Measurements from ENCODE around the gene SAMD1. TPM values are rescaled to one million over a fixed set of nuclear protein-coding genes. Genes with fewer than 3 reads are reported as not detected.

The SAMD1 gene
- total RNA-seq, result 21.3 and 23.1 TPM in 2 replicates

DNA sequence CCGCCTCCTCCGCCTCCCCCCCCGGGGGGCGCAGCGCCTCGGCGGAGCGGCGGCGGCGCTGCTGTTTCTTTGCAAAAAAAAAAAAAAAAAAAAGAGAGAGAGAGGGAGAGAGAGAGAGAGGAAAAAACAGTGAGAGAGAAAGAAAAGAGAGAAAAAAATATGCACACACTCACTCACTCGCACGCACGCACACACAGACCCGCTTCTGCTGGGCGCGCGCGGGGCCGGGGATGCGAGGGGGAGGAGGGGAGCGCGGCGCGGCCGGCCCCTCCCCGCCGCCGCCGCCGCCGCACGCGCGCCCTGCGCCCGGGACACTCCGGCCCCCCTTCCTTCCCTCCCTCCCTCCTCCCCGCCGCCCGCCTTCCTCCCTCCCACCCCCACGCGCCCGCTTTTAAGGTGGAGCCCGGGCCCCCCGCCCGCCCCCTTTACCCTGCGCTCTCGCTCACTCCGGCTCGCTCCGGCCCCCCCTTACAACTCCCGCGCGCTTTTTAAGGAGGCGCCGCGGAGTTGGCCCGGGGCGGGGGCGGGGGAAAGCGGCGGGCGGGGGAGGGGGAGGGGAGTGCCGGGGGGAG is at the start of gene SAMD1:
TSS of gene SAMD1 (minus strand) at position 243 of the 572 bp plus-strand sequence.
- no peak for DNase-seq (ENCODE audit: low read depth, low spot score)

DNA sequence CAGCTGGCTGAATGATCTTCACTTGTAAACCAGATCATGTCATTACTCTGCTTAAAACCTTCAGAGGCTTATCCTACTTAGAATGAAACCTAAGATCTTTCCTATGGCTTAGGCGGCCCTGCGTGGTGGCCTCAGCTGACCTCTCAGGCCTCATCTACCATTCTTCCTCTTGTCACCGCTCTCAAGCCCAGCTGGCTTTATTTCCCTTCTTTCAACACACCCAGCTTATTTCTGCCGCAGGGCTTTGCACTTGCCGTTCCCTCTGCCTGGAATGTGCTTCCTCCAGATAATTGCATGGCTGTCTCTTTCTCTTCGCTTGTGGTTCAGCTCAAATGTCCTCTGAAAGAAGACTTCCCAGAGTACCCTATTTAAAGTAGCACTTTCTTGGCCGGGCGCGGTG is 49.4 kb upstream of the SAMD1 start:
- no peak for DNase-seq (ENCODE audit: low read depth, low spot score)

DNA sequence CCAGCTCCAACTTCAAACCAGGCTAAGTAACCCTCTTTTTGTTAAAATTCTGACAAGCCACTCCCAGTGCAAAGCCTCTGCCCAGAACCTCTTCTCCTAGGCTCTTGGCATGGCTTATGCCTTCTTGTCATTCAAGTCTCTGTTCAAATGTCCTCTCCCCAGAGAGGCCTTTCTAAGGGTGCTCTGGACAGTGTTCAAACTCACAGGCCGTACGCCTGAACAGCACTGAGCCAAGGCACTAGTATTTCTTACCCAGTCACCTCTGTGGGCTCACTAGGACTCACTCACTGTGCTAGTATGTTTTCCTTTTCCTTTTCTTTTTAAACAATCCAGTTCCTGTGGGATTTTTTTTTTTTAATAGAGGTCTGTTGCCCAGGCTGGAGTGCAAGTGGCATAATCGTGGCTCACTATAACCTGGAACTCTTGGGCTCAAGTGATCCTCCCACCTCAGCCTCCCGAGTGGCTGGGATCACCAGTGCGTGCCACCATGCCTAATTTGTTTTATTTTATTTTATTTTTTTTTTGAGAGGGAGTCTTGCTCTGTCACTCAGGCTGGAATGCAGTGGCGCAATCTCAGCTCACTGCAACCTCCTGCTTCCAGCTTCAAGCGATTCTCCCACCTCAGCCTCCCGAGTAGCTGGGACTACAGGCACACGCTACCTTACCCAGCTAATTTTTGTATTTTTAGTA is 48.2 kb upstream of the SAMD1 start:
- DNase-seq (ENCODE audit: low read depth, low spot score), result no peak

DNA sequence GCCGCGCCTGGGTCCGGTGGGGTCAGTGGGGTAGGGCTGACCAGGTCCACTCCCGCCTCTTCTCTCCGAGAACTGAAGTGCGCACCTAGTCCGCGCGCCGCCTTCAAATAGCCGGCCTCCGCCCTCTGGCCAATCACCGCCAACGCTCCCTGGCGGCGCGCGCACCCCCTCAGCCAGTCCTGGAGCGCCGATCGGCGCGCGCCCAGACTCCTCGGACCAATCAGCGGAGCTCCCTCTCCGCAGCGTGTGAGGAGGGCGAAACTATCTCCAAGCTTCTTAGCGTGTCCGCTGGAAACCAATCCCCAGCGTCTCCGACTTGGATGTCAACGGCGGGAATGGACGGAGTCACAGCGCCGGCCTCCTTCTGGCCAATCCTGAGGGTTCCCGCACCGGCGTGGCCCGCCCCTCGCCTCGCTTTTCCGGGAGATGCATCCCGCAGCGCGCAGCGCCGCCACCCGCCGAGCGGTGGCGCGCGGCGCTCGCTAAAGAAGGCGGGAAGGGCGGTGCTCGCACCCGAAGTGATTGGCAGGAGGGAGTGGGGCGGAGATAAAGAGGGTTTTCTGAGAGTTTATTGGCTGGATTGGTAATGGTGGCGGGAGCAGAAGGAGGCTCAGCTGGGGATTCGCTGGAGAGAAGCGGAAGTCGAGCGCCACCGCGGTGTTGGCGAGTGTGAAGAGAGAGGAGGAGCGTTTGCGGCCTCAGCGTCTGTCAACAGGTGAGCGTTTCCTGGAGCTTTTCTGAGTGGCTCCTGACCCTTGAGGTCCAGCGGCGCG is 46.1 kb upstream of the SAMD1 start, which contains the start of gene ASF1B:
TSS of gene ASF1B (minus strand) at position 81 of the 773 bp plus-strand sequence. CDS start 133 bp downstream, outside the sequence.
- DNase-seq (ENCODE audit: low read depth, low spot score), result peak; percentile 100

DNA sequence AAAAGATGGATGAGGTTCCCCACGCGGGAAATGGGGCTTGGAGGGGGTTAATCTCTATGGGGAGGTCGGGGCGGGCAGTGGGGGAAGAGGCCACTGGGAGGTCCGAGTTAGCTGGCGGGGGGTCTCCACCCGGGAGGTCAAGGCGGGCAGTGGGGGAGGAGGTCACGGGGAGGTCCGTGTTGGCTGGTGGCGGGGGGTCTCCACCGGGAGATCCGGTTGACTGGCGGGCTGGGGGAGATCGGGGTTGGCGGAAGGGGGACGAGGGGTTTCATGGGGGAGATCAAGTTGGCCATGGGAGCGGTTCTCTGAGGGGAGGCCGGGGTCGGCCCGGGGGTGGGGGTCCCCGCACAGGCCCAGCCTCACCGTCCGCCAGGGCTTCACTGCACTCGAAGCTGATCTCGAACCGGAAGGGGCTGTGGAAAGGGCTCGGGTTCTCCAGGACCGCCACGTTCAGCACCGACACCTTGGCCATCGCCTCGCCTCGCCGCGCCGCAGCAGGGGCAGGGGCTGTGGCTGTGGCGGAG is 45.5 kb upstream of the SAMD1 start:
- no peak for DNase-seq (ENCODE audit: low read depth, low spot score)

DNA sequence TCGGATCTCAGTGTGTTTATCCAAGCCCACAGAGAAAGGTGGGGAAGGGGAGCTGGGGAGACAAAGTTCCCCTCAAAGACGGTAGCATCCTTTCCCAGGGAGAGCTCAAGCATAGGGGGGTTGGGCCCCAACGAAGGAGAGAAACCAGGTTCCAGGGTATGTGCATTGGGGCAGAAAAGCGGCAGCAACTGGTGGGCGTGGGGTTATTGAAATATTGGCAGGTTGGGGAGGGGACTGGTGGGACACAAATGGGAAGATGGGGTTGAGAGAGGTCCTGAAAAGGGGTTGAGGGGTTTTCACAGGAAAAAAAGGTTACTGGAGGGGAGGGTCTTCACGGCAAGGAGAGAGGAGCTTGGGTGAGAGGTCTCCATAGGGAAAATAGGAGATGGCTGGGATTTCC is 44.8 kb upstream of the SAMD1 start:
- DNase-seq (ENCODE audit: low read depth, low spot score), result no peak

DNA sequence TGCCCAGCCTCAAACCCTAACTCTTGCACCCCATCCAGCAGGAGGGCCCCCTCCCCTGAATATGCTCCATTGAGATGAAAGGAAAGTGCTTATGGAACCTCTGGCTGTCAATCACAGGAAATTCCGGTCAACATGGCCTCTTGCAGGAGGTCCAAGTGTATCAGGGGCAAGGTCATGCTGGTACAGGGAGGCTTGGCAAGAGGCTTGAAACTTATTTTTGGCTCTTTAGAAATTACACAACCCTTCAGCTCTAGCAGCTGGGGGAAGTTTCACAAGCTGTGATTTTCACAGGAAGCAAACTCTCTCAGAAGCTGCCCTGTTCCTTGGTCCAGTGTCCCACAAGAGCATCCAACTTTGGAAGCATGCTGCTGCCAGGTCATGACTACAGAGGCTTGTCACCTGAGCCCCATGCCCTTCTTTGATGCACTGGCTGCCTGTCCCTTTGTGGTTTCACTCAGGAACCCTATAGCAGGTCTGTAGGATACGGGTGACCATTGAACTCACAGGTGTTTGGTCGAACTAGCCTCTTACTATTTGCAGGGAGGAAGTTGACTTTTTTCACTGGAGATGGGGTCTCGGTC is 37.5 kb upstream of the SAMD1 start:
- no peak for DNase-seq (ENCODE audit: low read depth, low spot score)

DNA sequence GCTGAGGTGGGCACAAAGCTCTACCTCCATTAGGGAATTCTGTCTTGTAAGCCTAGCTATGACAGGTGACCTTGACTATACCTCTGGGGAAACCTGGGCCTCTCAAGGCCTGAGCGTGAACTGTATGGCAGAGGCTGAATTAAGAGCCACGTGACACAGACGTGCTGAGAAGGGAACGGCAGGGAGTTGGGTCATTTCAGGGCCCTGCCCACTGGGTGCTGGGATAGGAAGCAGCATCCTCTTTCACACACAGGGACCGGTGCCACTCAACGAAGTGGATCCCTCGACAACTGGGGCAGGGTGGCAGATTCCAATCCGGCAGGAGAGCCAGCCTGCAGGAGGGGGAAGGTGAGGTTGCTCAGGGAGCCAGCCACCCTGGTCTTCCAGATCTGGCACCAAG is 36.6 kb upstream of the SAMD1 start:
- DNase-seq (ENCODE audit: low read depth, low spot score), result no peak

DNA sequence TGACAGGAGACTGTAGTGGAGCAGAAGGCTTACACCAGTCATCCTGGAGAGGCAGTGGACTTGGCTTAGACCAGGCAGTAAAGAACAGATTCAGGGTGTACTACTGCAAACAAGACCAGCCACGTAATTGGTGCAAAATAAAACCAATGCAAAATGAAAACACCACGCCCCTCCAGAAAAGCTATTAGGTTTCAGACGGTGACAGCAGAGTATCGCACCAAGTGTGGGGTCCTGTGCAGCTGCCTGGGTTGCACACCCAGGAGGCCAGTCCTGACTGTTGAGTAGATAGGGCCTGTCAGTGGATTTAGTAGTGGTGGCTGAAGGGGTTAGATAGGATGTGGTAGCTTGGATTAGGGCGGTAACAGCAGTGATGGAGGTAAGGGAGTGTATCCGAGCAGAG is 32.4 kb upstream of the SAMD1 start:
- DNase-seq (ENCODE audit: low read depth, low spot score), result no peak

DNA sequence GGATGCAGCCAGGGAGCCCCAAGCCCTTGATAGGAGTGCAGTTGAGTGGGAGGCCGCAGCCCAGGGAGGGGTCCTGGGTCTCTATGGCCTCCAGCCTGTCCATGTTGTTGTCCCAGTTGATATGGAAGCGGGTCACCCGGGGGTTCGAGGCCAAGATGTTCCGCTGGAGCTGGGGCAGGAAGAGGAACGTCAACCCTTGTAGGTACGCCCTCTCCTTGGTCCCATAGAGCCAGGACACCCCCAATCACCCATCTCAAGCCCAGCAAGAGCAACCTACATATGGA is 29.9 kb upstream of the SAMD1 start:
- DNase-seq (ENCODE audit: low read depth, low spot score), result no peak

DNA sequence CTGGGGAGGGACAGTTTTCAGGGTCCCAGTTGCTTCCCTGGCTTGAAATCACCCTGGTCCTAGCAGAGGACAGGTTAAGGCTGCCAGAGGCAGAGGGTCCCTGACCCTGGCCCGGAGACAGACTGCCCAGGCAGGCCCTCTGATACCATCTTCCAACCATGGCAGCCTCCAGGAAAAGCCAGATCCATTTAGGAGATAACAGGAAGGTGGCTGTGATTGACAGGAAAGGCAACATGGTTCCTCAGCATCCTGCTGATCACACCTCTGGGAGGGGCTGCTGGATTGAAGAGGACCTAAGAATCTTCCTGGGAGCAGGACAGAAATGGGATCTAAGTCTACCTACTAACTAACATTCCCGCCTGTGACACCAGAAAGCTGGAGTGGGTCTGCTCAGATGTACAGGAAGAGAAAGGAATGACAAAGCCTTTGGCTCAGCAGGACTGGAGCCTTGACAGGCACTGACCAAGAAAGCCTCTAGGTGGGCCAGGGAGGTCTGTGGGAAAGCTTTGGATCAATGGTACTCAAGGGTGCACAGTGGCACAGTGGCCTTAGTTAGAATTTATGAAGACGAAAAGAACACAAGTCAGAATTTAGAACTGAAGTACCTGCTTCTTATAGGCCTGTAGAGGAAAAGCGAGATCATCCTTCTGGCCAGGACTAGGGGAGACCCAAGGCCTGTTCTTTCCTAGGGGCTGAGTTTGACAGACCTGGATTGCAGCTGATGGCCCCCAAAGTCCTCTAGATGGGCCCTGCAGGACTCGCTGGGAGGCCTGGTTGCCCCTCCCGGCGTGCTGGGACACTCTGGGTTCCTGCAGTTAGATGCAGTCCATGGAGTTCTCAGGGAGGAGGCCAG is 29.3 kb upstream of the SAMD1 start:
- DNase-seq (ENCODE audit: low read depth, low spot score), result no peak

DNA sequence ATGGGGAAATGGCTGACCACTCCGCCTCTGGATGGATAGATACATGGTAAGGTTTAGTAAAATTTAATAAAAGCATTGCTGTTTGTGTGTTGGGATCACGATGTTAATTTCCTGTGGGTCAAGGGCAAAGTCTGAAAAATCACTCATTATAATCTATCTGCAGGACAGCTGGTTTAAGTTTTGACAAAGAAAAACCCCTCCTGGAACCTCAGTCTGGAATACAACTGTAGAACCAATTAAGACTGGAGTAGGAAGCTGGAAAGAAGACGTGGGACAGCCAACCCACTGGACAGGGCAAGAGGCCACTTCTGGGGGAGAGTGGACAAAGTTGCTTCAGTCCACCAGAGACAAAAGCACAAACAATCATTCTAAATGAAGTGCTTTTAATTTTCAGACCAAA is 28.6 kb upstream of the SAMD1 start:
- no peak for DNase-seq (ENCODE audit: low read depth, low spot score)

DNA sequence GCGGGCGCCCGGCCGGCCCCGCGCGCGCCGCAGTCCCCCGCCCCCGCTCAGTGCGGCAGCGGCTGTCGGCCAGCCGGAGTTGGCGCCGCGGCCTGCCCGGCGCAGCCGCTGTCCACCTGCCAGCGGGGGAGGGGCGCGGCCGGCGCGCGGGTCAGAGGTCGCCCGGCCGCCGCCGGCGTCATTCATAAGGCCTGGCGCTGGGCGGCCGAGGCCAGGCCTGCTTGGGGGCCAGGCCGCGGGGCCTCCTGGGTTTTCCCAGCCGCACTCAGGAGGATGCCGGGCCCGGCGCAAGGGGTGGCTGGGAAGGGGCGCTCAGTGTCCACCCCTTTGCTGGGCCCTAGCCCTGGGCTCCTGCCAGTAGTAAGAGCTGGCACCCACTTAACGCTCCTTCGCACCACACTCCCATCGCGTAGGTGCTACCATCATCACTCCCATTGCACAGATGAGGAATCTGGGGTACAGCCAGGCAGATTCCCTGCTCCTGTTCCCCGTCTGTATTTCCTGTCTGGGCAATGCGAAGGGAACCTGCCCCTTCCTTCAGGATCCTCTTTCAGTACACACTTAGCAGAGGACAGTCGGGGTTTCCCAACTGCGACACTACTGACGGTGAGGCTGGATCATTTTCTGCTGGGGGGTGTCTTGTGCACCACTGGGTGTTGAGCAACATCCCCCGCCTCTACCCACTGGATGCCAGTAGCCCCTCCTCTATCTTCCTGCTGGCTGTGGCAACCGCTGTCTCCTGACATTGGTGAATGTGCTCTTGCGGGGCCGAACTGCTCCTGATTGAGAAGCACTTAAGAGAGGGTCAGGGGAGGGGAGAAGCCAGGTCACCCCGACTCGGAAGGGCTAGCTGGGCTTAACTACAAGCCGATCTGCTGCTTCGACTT is 27.9 kb upstream of the SAMD1 start:
- no peak for DNase-seq (ENCODE audit: low read depth, low spot score)

DNA sequence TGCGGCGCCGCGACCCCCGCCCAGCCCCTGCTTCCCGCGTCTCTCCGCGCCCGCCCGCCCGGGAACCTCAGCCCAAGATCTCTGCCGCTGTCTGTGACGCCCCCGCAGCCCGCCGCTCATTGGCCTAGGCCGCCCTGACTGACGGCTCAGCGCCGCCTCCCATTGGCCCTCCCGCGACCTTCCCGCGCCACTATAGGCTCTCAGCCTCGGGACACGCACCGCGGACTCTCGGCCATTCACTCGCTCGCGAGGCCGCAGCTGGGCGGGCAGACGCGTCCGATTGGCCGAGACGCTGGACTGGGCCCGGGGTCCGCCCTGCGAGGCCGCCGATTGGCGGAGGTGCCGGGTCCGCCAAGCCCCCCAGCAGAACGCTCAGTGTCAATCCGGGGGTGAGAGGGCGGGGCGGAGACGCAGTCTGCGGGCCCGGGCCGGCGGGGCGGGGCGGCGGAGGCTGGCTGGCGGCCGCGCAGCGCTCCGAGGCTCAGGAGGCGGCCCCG is 27.2 kb upstream of the SAMD1 start, which contains the start of gene PRKACA:
TSS of gene PRKACA (minus strand) at position 95 of the 497 bp plus-strand sequence. CDS start 215 bp downstream, outside the sequence.
- peak; percentile 96 for DNase-seq (ENCODE audit: low read depth, low spot score)

DNA sequence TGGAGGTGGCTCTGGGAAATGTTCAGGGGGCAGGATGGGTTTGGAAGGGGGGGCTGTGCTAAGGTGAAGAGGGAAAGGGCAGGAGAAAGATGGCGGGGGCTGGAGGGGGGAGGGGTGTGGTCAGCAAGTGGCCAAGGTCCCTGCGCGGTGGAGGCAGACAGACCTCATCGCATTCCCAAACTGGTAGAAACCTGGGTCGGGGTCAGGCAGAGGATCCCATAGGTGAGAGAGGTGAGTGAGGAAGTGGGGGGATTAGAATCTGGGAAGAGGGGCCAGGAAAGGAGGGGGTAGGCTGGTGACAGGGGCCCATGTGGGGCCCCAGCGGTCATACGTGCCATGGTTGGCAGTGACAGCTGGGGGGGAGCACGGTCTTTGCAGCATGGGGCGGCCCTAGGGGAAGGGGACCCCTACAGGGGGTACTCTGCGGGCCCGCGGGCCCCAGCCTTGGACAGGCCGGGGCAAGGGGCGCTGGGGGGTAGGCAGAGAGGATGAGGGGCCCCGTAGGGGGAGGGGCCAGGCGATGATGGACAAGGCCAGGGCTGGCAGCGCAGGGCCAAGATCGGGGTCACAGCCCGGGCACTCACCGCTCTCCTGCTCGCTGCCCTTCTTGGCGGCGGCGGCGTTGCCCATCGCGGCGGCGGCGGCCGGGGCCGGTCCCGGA is 26.5 kb upstream of the SAMD1 start:
- no peak for DNase-seq (ENCODE audit: low read depth, low spot score)

DNA sequence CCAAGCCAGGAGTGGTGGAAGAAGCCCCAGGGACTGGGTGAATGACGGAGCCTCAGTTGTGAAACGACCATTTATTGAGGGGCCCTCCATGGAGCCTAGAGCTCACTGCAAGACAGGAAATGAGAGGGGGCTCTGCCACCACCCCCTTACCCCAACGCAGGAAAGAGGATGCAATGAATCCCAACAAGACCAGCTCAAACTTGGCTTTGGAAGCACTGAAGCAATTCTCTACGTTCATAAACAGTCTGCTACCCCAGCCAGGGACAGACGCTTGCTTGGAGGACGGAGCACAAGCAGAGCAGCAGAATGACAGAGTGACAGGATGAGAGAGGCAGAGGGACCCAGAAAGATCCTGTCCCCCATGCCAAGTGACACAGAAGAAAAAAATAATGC is 26.0 kb upstream of the SAMD1 start:
- no peak for DNase-seq (ENCODE audit: low read depth, low spot score)

DNA sequence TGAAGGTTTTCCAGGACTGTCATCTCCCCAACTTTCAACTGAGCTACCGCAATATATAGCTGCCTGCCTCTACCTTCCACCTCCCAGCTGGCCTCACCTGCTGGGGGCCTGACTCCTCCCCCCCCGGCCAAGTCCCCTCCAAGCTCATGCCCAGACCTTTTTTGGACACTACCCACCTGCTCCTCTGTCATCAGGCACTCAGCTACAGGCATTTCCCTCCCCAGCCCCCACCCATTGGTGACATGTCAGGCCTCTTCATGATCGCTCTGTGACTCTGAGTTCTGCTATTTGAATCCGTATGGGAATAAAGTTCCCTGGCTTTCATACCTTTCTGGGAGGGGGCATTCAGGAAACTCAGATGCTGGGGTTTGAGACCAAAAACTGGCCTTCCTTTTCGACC is 25.2 kb upstream of the SAMD1 start:
- no peak for DNase-seq (ENCODE audit: low read depth, low spot score)

DNA sequence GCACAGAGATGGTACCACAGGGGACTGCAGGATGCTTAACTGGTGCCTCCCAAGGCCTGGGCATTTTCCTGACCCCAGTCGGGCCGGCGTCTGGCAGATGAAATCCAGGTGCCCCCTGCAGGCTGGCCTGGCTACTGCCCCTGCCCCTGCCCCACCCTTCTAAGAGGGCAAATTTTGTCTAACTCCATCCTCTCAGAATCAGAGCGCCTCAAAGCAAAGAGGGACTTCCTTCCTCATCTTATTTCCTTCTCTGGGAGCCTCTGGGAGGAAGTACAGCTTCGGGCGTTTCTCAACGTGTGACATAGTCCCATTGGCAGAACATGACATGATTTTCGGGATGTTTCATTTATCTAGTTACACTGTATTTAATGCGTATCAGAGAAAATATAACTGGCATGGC is 24.3 kb upstream of the SAMD1 start:
- no peak for DNase-seq (ENCODE audit: low read depth, low spot score)

DNA sequence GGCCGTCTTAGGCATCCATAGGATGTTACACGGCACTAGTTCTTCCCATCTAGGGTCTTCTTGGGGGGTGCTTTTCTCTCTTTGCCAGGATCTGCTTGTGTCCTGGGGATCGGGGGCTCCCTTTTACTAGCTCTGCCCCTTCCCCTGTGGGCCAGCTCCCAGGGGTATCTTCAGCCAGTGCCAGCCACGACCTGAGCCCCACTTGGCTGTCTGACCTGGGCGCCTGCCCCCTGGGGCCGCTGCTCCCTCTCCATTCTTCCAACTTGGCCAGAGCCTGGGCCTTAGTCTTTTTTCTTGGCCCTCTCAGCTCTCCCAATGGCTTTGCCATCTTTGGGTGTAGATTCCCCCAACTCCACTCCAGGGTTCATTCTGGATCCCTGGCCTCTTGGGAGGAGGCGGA is 23.9 kb upstream of the SAMD1 start:
- DNase-seq (ENCODE audit: low read depth, low spot score), result no peak
